ENCODE data around the gene ERP27.

ERP27 gene

DNA sequence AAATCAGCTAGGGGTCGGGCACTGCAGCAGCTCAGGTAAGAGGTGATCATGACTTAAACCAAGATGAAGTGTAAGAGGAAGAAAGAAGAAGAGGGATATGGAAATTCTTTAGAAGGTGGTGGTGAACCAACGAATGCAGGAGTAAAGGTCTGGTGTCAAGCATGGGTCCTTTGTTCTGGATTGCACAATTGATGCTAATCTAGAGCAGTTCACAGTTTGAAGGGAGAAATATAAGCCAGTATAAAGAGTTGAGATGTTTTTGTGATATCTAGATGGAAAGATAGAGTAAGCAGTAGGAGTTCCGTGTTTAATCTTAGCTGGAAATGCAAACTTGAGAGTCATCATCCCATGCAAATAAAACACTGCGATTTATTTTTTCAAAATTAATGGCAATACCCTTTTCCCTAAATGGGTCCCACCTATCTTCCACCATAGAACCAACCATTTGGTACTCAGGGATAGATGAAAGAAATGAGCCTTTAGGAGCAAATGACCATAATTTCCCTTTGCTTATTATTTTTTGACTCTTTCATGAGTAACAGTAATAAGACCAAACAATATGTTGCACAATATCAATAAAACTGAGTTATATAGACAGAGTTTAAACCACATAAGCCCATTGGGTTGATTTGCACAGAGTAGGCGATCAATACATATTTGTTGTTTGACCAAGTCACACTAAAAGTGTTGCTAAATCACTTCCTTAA lies 37.7 kb downstream of the ERP27 start:
- no peak for FAIRE-seq

DNA sequence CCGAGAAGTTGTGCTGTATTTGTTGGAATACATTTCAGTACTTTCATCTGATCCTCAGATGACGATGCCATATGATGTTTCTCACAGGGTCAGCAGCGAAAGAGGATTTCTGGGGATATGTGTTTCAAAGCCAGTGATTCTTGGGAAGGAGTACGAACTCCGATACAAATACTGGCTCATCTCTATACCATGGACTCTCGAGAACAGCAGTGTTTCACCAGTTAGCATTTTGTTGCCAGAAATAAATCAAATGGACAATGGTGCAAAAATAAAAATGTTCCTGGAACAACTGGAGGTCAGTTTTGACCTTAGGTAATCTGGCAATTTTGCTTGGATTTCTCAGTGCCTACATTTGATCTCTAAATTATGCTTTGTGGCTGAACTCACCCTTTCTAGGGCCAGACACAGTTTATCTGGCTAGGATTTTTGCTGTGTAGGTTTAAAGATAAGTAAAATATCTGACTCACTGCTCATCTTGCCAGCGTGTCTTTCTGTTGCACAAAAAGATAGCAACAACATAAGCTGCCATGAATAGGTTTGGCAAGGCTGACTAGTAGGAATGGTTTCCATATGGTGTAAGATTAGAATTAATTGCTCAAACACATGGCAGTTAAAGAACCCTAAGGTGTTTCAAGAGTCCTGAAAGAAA lies 41.7 kb downstream of the ERP27 start:
- no peak for FAIRE-seq

DNA sequence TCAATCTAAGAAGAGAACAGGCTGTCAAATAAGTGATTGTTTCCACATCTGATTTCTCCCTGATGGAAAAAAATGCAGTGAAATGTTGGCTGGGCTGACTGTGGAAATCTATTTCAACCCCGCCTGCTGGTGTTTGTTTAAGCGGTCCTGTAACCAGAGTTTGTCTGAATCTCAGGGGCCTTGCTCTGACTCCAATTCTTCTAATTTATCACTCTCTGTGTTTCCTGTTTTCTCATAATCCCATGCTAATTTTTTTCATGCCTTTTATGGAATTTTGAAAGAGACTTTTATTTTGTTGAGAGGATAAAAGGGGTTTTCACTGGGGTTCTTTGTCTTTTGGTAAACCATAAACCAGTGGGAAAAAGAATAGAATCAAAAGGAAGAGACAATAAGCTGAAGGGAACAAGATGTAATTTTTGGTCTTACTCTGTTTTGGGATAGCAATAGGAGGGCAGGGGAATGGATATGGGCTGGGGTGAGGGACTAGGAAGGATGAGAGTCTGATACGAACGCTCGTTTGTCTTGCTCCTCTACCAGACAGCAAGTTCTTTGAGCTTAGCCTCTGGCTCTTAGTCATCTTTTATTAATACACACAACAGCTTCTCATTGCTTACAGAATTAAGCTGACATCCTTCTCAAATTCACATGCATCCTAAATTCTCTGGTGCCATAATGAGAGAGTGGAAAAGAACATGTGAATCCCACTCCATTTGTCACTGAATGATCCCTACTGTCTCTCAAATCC lies 44.7 kb downstream of the ERP27 start:
- no peak for FAIRE-seq

DNA sequence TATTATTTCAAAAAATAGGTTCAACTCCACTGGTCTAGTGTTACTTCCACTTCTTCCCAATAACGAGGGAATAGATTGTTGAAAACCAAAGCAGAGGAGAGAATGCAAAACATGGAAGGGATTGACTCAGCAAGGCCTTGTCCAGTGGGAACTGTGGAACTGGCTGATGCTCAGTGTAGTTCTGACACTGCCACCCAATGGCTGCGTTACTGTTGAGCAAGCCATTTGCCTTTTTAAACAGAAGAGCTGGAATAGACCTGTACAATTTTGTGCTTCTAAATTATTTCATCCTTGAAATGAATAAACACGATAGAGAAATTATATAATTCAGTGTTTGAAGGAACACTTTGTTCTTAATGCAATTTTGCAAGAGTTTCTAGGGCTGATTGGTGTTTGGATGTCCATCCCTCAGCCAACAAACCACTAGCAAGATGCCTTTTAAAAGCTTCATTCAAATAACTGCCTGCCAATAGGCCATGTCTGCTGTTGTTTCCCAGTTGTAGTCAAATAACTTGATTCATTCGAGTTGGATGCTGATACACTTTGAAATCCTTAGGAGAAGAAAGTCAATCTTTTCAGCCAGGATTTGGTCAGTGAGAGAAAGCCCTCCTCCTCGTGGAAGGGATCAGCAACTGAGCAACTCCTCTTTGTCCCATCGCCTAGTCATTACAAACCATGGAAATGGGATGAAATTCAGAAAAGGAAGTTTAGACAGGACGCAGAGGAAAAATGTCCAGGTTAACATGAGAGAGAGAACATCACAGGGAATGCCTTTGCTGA lies 45.4 kb downstream of the ERP27 start:
- no peak for FAIRE-seq

DNA sequence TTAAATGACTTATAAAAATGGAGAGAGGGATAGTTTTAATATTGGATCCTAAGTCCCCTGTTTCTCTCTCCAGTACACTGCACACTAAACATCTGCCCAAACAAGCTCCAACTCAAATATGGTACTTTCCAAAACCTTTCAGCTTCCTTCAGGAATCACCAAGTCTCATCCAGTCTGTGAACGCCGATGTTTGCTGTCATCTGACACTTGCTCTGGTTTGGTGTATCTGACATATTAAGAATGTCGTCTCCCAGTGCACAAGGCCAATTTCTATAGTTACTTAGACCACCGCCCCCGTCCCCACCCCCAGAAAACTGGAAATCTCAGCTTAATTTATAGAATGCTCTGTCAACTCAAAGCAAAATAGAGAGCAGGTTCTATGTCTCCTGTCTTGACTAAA lies 47.6 kb downstream of the ERP27 start:
- no peak for FAIRE-seq

DNA sequence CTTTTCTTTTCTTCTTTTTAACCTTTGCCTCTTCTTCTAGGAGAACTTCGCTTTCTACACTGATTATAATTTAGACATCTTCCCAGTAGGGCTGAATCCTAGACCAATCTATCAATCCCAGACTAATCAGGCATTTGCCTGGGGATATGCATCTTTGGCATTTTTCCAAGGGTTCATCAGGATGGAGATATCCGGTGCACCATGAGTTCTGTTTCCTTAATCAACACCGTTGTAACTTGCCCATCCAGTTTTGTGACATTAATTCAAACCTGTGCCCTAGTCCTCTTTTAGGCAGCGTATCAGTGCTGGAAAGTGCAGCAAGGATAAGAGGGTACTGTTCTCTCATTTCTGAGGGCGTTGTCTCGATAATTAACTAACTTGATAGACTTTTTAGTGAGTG lies 52.1 kb downstream of the ERP27 start:
- no peak for FAIRE-seq

DNA sequence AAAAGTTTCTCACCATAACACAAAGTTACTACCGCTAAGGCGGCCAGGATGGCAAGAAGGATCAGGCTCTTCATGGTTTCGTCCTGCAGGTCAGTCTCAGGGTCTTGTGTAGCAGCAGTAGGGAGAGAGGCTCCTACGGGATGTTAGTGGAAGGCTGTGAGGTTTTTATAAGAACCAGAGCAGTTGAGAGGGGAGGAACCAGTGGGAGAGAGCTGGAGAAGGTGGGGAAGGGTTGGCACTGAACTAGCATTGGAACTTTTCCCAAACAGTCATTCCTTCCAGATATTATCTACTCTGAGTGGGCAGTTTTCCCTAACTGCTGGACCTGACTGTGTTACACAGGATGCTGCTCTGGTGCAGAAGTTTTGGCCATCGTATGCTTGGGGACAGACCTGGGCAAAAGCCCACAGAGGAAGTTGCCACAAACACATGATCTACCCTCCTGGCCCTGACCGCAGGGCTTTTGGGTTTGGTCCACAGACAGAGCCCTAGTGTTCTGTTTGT lies 52.6 kb downstream of the ERP27 start, which contains the start of gene MGP:
Gene MGP, minus strand, starts transcription at position 137 of the 504 bp plus-strand sequence. Its CDS starts 63 bp downstream, at position 74.
- no peak for FAIRE-seq

DNA sequence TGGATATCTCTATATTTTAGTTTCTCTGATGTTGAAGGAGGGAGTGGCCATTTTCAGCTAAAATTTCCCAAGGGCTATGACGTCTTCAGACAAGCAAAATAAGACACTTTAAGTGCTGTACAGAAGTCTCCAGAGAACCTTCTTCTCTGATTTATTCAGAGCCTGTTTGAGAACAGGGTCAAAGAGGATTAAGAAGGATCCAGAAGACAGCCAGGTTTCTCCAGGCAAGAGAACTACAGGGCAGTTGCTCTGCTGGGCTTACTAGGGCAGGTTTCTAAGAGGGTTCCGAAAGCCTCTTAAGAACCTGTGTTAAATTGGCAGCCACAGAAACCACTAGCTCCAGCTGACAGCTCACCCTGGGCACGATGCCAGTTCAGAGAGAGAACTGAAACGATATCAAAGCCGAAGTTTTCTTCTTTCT lies 53.9 kb downstream of the ERP27 start:
- no peak for FAIRE-seq

DNA sequence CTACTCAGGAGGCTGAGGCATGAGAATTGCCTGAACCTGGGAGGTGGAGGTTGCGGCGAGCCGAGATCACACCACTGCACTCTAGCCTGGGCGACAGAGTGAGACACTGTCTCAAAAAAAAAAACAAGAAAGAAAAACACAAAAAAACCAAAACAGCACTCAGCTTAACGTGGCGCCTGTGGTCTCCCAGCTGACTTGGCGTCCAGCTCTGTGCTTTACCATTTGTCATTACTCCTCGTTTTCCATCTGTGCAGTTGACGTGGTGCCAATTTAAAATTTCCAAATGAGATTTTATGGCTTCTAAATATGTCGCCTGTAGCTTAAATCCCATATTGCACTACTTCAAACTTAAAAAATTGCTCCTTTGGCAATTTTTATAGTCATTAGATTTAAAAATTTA lies 54.7 kb downstream of the ERP27 start:
- no peak for FAIRE-seq

DNA sequence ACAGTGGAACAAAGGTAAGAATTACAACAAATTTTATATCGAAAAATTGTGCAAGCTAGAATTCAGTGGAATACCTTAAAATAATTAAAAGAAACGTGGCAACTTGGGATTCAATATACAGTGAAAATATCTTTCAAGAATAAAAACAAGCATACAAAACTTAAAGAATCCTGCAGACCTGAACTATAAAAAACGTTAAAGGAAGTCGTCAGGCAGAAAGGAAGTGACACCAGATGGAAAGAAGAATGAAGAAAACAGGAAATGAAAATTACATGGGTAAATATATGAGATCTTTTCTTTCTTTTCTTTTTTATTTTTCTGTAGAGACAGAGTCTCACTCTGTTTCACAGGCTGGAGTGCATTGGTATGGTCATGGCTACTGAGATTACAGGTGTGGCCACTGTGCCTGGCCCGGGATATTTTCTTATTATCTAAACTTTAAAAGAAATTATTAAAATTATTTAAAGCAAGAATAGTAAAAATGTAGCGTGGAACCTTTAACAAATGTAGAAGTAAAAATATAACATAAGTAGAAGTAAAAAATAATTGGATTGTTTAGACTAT lies 57.4 kb downstream of the ERP27 start:
- peak; percentile 37 for FAIRE-seq

DNA sequence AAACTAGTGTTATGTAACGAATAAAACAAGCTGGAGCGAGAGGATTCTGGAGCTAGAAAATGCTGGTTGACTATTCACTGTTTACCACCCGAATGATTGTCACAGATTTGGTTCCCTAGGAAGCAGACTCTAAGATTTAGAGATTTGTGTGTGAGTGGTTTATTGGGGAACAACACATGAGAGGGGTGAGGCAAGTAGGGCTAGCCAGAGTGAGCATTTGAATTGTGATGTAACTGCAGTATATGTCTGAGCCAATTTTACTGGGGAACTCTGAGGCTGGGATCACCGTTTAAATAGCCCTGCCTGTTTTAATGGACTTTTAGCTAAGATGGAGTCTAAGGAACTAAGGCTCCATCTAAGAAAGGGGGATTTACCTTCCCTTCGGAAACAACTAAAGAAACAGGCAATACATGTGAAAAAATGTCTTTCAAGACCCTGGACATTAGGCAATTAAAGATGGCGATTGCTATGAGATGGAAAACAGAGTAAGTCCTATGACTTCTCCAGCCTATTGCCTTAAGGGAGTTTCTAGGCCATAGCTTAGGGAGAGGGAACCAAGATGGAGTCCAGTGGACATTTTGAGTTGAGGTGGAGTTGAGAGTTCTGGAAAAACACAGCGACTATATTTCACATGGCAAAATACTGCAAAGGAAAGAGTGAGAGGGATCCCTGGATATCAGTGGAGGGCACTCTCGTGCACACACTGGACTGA lies 59.0 kb downstream of the ERP27 start:
- no peak for FAIRE-seq

DNA sequence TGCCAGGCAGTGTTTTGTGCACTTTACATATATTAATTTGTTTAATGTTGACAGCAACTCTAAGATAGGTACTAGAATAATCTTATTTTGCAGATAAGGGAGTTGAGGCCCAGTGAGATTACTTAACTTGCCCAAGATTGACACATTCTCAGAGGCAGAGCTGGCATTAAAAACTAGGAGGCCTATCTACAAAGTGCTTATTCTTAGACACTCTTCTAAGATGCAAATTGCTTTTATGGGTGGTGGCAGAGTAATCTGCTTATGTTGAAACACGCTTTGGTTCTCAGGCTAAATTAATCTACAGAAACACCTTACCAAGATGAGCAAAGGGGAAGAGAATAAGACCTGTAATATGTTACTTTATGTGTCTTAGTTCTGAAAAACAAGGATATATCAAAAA lies 59.8 kb downstream of the ERP27 start:
- no peak for FAIRE-seq

DNA sequence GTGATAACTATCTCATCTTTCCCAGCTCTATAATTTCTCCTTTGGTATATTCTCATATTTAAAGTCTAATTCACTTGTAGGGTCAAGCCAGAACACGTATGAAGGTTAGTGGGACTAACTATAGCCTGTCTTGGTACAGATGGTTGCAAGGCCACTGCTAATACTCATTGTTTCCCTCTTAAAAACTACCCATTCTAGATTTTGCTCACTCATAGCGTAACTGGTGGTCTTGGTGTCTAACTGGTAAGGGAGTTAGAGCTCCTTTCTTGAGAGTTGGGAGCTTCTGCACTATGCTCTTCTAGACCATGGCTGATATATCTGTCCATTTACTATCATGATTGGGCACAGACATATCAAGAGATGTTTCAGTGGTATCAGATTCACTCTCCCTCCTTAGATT lies 61.5 kb downstream of the ERP27 start:
- no peak for FAIRE-seq

DNA sequence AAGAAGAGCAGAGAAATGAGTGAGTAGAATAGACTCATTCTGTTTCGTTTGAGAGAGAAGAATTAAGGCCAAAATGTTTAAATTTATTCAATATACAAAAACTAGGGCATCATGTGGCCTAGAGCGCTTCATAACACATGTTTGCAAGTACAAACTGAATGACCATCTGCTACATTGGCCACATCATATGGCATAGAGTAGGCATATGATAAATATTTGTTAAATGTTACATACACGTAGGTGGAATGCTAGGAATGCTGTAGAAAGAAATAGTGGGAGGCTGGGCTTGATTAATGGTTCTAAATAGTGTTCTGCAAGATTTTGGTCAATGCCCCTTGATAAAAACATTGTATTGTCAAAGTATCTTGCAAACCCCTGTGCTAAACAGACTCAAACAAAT lies 63.5 kb downstream of the ERP27 start:
- no peak for FAIRE-seq

DNA sequence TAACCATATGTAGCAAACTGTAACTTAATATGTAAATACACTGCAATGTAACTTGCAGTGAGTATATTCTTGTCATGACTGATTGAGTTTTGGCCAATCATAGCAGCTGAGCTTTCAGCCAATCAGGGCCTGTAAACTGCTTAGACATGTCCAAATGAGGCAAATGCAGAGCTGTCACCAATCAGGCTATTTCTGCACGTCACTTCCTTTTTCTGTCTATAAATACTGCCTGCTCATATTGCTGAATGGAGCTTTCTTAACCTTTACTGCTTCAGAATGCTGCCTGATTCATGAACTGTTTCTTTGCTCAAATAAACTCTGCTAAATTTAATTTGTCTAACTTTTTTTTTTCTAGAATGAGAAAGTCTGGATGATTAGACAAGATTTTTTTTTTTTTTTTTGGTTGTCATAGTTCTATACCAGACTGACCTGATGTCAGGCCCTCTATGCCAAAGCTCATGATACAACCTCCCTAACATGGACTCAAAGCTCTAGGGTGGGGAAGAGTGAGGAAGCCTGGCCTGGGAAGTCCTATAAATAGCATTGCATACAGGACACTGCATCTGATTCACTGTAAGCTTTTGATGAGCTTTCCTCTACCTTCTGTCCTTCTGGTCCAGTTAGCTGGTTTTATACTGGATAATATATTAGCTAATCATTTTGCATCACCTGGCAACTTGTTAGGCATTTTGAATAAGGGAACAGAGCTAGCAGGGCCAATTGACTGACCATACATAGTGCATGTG lies 64.7 kb downstream of the ERP27 start:
- no peak for FAIRE-seq

DNA sequence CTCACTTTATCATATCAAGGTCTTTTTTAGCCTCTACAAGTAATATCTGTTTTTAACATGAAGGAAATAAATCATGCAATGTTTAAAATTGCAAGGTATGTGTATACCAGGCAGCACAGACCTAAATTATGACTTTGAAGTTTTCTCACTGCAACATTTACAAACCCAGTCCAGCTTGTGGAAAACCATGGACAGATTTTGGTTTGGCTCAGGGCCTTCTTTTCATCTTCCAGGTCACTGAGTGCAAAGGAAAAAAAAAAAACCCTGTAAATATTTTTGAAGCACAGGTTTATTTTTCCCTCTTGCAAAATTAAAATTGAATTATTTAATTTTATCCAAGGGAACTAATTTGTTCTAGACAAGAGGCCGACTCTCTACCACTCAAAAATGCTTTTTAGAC lies 66.5 kb downstream of the ERP27 start:
- FAIRE-seq, result no peak

DNA sequence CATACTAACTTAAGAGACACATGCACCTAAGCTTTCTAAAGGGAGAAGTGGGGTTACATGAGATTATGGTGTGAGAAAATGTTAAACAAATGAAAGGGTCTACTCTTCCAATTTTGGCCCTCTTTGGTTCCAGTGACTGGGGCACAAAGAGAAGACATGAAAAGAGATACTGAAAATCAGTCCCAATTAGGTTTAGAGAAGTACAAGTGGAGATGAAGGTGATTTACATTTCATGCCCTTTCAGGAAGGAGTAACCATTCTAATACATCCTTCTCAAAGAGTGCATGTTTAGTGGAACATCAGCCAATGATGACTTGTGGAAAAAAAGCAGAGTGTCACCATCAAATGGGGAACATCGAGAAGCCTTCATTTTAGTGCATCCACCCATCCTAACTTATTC lies 67.1 kb downstream of the ERP27 start:
- no peak for FAIRE-seq

DNA sequence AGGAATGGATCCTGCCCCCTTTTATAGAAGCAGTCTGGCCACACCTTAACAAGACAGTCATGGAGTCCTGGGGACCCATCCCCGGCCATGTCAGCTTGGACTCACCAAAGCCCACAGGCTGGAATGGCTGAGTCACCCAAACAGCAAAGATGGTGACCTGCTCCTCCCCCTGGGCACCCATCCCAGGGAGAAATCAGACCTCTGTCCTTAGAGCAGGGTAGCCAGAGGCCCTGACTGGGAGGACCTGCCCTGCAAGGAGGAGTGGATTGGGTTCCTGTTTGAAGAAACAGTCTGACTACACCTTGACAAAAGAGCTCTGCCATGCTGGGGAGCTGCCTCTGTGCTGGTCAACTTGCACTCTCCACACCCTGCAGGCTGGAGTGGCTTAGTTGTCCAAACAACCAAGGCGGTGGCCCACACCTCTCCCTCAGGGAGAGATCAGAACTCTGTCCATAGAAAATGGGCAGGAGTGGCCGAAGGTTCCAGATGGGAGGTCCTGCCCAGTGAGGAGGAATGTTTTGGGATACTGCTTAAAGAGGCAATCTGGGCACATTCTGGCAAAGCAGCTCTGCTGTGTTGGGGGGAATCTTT lies 69.3 kb downstream of the ERP27 start:
- FAIRE-seq, result no peak

Data from endometrium (tissue), 2 donors.